ENCODE results near the gene ANXA4.

Gene ANXA4

DNA sequence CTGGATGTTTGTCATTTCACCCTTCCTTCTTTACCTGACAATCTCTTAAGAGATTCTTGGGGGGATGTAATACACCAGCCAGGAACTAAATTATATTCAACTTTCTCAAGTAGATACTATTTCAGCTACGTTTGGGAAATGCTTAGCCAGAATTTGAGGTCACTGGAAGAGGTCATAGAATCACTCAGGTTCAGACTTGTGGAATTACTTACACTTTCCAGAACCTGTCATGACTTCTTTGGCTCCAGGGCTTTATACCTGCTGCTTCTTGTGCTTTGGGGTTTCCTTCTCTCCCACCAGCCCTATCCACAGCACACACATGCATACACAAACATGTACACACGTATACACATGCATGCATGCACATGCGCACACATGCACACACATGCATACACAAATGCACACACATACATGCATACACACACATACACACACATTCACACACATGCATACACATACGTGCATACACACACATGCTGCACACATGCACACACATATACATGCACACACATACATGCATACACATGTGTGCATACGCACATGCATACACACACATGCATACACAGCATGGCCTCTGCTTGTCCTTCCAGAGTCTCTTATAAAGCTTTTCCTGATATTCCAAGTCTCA is 23.5 kb upstream of the ANXA4 start:
- no peak for DNase-seq (ENCODE audit: extremely low read depth, low read depth)
- H3K4me3 ChIP-seq (replicated peaks; ENCODE audit: low read depth, low read length), result no peak overlapping the region
- TF ChIP-seq CTCF (IDR thresholded peaks at IDR 0.05; ENCODE audit: low read depth, low read length, missing control alignments), result no peak

DNA sequence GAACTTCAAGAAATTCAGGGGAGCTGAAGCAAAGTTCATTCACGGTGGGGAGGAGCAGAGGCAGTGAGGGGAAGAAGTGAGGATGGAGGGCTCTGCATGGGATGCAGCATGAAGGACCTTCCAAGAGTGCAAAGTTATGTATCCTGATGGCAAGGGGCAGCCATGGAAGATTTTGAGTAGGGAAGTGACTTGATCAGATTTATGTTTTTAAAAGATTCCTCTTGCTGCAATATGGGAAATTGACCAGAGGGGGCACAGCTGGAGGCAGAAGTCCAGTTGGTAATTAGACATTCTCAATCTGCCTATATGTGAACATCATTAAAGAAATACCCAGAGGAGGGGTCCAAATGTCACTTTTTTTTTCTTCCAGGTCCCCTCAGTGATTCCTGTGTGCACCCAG is 21.5 kb upstream of the ANXA4 start:
- no peak for DNase-seq (ENCODE audit: extremely low read depth, low read depth)
- H3K4me3 ChIP-seq (replicated peaks; ENCODE audit: low read depth, low read length), result no peak overlapping the region
- TF ChIP-seq CTCF (IDR thresholded peaks at IDR 0.05; ENCODE audit: low read depth, low read length, missing control alignments), result peak; percentile 42

DNA sequence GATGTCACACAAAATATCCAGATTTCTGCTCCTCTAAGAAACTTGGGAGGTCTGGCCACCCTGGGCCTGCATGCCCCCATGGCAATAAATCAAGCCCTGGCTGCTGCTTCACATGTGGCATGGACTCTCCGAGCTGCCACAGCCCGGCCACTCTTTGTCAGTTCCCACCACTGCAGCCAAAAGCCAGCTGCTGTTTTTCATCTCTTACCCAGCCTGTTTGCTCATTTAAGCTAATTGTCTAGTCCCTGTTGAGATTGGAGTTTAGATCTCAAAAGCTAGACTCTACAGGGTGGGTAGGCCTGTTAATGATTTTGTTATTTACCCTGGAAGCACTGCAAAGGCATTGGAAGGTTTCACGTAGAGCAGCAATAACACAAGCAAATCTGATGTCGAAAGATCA is 20.9 kb upstream of the ANXA4 start:
- DNase-seq (ENCODE audit: extremely low read depth, low read depth), result no peak
- TF ChIP-seq CTCF (IDR thresholded peaks at IDR 0.05; ENCODE audit: low read depth, low read length, missing control alignments), result no peak
- no peak overlapping the region for H3K4me3 ChIP-seq (replicated peaks; ENCODE audit: low read depth, low read length)

DNA sequence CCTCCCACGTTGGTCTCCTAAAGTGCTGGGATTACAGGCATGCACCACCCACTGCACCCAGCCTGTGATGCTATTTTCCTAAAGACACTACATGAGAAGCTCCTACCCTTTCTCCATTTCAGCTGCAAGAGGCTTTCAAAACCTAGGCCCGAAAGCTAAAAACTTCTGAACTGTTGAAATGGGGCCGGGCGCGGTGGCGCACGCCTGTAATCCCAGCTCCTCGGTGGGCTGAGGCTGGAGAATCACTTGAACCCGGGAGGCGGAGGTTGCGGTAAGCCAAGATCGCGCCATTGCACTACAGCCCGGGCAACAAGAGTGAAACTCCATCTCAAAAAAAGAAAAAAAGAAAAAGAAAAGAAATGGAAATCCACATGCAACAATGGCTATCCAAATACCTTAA is 18.1 kb upstream of the ANXA4 start:
- no peak for DNase-seq (ENCODE audit: extremely low read depth, low read depth)
- TF ChIP-seq CTCF (IDR thresholded peaks at IDR 0.05; ENCODE audit: low read depth, low read length, missing control alignments), result no peak
- no peak overlapping the region for H3K4me3 ChIP-seq (replicated peaks; ENCODE audit: low read depth, low read length)

DNA sequence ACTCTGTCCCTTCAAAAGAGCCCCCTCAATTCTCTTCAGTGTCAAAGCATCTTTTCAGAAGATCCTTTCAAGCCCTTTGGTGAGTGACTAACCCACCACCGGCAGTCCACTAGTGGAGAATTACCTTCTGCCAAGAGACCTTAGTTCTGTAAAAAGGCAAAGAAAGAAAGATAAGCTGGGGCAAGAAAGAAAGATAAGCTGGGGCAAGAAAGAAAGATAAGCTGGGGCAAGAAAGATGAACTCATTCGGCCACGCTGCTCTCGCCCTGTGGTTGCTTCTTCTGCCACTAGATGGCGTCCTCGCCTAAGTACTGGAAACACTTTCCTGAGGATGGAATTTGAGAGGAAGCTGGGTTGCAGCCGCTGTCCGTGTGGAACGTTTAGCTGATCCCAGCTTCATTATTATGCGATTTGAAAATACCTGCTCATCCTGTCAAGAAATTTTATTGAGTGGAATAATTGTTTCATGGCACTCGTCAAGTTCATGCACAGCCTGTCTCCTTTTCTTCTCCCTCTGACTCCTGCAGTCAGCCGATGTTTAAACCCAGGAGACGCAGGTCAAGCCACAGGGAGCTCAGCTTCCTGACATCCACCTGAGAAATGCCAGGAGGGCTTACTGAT is 17.3 kb upstream of the ANXA4 start:
- DNase-seq (ENCODE audit: extremely low read depth, low read depth), result peak; percentile 49
- TF ChIP-seq CTCF (IDR thresholded peaks at IDR 0.05; ENCODE audit: low read depth, low read length, missing control alignments), result peak; percentile 85
- H3K4me3 ChIP-seq (replicated peaks; ENCODE audit: low read depth, low read length), result peak overlapping the region; percentile 20; the same call in 1 of the 2 replicates

DNA sequence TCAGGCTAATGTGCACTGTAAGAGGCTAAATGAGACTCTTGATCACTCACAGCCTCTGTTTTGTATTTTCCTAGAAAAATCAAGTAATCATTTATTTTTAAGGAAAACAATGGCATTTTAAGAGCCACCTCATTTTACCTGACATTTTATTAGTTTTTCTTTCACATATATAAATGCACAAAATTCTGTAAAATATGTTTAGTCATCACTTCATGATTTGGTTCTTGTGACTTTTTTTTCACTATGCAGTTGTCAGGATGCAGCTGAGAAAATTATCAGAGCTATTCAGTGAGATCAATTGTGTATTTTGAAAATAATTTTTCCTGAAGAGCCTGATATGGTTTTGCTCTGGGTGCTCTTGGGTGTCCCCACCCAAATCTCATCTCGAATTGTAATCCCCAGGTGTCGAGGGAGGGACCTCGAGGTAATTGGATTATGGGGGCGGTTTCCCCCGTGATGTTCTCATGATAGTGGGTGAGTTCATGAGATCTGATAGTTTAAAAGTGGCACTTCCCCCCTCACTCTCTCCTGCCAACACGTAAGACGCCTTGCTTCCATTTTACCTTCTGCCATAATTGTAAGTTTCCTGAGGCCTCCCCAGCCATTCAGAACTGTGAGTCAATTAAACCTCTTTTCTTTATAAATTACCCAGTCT is 16.1 kb upstream of the ANXA4 start:
- H3K4me3 ChIP-seq (replicated peaks; ENCODE audit: low read depth, low read length), result no peak overlapping the region
- no peak for DNase-seq (ENCODE audit: extremely low read depth, low read depth)
- TF ChIP-seq CTCF (IDR thresholded peaks at IDR 0.05; ENCODE audit: low read depth, low read length, missing control alignments), result no peak

All from HFF-Myc (cell line).